Peyer's patch (tissue), 4 donors: ENCODE measurements around the gene SIGLEC6.

ENCODE experiments used
- POLR2A ChIP-seq, 2 donors: fragments of 450-650 bp; IDR thresholded peaks; one replicate each; pipeline ENCODE4 v1.5.1; 2017; ENCODE audit warnings: antibody characterized with exemption in 2 of 2, mild to moderate bottlenecking in 2 of 2, moderate library complexity in 2 of 2
- TF ChIP-seq, protein P1 (sequence below), 6 experiments: fragments of 450-650 bp in 4 of 6; fragments of 200-600 bp in 2 of 6; sonication (generic) in 1 of 6; IDR thresholded peaks; one replicate each; pipeline ENCODE4 v1.5.1; 2017 to 2019; ENCODE audit warnings: antibody characterized with exemption in 6 of 6, mild to moderate bottlenecking in 3 of 6, moderate library complexity in 1 of 6

GRCh38 chr19:51505904-51506303 is 25.6 kb downstream of the SIGLEC6 start:
- TF ChIP-seq, protein P1, sequence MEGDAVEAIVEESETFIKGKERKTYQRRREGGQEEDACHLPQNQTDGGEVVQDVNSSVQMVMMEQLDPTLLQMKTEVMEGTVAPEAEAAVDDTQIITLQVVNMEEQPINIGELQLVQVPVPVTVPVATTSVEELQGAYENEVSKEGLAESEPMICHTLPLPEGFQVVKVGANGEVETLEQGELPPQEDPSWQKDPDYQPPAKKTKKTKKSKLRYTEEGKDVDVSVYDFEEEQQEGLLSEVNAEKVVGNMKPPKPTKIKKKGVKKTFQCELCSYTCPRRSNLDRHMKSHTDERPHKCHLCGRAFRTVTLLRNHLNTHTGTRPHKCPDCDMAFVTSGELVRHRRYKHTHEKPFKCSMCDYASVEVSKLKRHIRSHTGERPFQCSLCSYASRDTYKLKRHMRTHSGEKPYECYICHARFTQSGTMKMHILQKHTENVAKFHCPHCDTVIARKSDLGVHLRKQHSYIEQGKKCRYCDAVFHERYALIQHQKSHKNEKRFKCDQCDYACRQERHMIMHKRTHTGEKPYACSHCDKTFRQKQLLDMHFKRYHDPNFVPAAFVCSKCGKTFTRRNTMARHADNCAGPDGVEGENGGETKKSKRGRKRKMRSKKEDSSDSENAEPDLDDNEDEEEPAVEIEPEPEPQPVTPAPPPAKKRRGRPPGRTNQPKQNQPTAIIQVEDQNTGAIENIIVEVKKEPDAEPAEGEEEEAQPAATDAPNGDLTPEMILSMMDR (IDR thresholded peaks at IDR 0.05) = no peak
- no peak for TF ChIP-seq POLR2A (IDR thresholded peaks at IDR 0.05)
